Suprapubic skin (tissue), 3 donors: ENCODE data around the gene GSKIP.

Source experiments
- CTCF ChIP-seq, 2 donors: fragments of 200-600 bp in 1 of 2; fragments of 450-650 bp in 1 of 2; sonication (generic) in 1 of 2; IDR thresholded peaks; one replicate each; pipeline ENCODE4 v1.5.1; 2016 to 2019; ENCODE audit warnings: antibody characterized with exemption in 2 of 2, mild to moderate bottlenecking in 1 of 2, moderate library complexity in 1 of 2
- POLR2A ChIP-seq, 2 donors: fragments of 450-650 bp; IDR thresholded peaks; one replicate each; pipeline ENCODE4 v1.6.1; 2017; ENCODE audit warnings: antibody characterized with exemption in 2 of 2, mild to moderate bottlenecking in 2 of 2, moderate library complexity in 2 of 2

- TF ChIP-seq CTCF (IDR thresholded peaks at IDR 0.05) (no peak), POLR2A (IDR thresholded peaks at IDR 0.05) (no peak)
Measured at GRCh38 chr14:96357216-96357615, 6.1 kb upstream of the GSKIP start.
